Measurements from ENCODE around the gene HAP1.

The HAP1 gene

GRCh38 chr17:41717408-41718286 is 16.8 kb downstream of the HAP1 start:
- TF ChIP-seq CTCF (IDR thresholded peaks at IDR 0.05; ENCODE audit: low read depth, low read length, missing control alignments), result no peak
- no peak for DNase-seq (ENCODE audit: extremely low read depth, low read depth)
- no peak overlapping the region for H3K4me3 ChIP-seq (replicated peaks; ENCODE audit: low read depth, low read length)

- H3K4me3 ChIP-seq (replicated peaks; ENCODE audit: low read depth, low read length), result no peak within 1 kb of the TSS
- no peak for DNase-seq (ENCODE audit: extremely low read depth, low read depth)
- no peak for TF ChIP-seq CTCF (IDR thresholded peaks at IDR 0.05; ENCODE audit: low read depth, low read length, missing control alignments)
Measured at GRCh38 chr17:41711669-41712400, 22.6 kb downstream of the HAP1 start, which contains the start of gene GAST. TSS of gene GAST (plus strand) at chr17:41712331. CDS start at chr17:41715437, 3,106 bp downstream.

- H3K4me3 ChIP-seq (replicated peaks; ENCODE audit: low read depth, low read length), result no peak overlapping the region
- no peak for DNase-seq (ENCODE audit: extremely low read depth, low read depth)
- TF ChIP-seq CTCF (IDR thresholded peaks at IDR 0.05; ENCODE audit: low read depth, low read length, missing control alignments), result no peak
Measured at GRCh38 chr17:41710472-41711090, 23.9 kb downstream of the HAP1 start.

GRCh38 chr17:41707803-41708669 is 26.4 kb downstream of the HAP1 start:
- H3K4me3 ChIP-seq (replicated peaks; ENCODE audit: low read depth, low read length), result no peak overlapping the region
- no peak for TF ChIP-seq CTCF (IDR thresholded peaks at IDR 0.05; ENCODE audit: low read depth, low read length, missing control alignments)
- DNase-seq (ENCODE audit: extremely low read depth, low read depth), result no peak

- no peak overlapping the region for H3K4me3 ChIP-seq (replicated peaks; ENCODE audit: low read depth, low read length)
- no peak for DNase-seq (ENCODE audit: extremely low read depth, low read depth)
- no peak for TF ChIP-seq CTCF (IDR thresholded peaks at IDR 0.05; ENCODE audit: low read depth, low read length, missing control alignments)
Measured at GRCh38 chr17:41705271-41705991, 29.0 kb downstream of the HAP1 start.

Measured in HFF-Myc (cell line).